HG03108 (cell line): ENCODE results near the gene GTF2E1.
"Not testable (repeated sequence)": the region's sequence is repeated elsewhere in the genome, so short reads cannot be mapped to it uniquely, and the experiment has no call there.

Experiments used
- ATAC-seq: cut with Tn5 transposase; IDR thresholded peaks from one replicate; pipeline ENCODE4 v1.9.1; 2021; ENCODE audit warnings: moderate library complexity; ENCODE audit not compliant: unreplicated experiment

GTF2E1 gene

DNA sequence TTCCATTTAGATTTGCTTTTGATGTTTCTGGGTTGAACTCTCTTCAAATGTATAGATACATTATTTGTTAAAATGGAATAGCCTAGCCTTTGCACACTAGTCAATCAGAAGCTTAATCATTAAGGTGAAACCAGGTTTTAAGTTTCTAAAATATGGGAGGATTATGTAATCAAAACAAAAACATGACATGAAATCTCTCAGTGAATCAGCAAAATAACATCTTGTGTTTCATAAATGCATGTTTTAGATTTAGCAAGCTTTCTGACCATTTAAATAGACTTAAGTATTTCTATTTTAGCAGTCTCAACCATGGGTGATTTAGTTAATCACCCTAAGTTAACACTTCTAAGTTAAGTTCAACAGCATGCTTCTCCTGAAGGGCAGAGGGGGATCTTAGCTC lies 11.3 kb downstream of the GTF2E1 start:
- no peak for ATAC-seq

DNA sequence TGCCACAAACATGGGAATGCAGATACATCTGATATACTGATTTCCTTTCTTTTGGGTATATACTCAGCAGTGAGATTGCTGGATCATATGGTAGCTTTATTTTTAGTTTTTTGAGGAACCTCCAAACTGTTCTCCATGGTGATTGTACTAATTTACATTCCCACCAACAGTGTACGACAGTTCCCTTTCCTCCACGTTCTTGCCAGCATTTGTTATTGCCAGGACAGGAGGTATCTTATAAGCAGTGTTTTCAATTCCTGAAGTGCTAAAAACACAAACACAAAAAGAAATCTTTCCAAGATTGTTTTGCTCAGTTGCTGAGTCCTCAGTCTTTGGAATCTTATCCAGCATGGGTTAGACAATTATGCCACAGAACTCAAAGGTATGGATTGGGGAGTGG lies 13.5 kb downstream of the GTF2E1 start:
- ATAC-seq: no peak

DNA sequence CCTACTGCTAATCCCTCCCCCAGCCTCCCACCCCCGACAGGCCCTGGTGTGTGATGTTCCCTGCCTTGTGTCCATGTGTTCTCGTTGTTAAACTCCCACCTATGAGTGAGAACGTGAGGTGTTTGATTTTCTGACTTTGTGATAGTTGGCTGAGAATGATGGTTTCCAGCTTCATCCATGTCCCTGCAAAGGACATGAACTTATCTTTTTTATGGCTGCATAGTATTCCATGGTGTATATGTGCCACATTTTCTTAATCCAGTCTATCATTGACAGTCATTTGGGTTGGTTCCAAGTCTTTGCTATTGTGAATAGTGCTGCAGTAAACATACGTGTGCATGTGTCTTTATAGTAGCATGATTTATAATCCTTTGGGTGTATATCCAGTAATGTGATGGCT lies 16.0 kb downstream of the GTF2E1 start:
- ATAC-seq: not testable (repeated sequence)

DNA sequence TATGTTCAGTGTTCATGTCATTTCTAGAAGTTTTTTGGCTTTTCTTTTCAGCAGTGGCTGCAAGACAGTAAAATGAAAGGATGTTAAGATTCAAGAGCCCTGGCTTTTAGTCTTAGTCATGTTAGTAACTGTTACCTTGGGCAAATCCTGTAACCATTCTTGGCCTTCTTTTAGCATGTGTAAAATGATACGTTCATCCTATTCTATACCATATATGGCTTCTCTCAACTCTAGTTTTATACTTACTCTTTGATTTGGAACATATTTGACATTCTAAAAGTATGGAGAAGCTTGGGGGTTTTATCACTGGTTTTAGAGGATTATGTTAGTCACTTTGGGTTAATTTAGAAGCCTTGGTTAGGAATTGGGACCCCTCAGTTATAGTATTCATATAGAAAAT lies 20.1 kb downstream of the GTF2E1 start:
- no peak for ATAC-seq

DNA sequence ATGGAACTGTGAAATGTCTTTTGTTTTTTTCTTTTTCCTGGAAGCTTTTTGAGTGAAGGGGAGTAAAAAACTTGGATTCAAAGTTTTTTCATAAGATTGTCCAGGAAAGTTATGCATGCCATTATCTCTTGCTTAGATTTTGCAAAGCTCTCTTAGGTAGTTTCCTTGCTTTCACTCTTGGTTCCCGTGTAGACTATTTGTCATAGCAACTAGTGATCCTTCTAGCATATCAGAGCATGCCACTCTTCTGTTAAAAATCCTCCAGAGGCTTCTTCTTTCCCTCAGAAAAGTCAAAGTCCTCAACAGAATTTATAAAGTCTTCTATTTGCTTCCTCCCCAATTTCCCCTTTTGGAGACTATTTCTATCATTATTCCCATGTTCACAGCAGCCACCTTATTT lies 21.1 kb downstream of the GTF2E1 start:
- peak; percentile 78 for ATAC-seq

DNA sequence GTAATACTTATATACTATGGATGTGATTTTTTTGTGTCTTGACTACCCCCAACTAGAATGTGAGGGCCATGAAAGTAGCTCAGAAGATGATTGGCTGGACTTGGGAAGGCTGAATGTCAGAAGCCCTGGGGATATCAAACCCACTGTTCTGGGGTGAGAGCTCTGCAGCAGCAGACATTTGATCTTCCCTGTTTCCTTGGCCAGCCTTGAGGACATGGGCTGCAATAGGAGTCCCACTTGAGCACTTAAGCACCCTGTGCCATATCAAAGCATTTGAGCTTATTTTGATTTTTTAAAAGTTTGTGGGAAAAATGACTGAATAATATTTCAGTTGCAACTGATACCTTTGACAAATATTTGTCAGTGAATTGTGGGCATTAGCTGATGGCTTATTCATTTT lies 21.7 kb downstream of the GTF2E1 start:
- no peak for ATAC-seq

DNA sequence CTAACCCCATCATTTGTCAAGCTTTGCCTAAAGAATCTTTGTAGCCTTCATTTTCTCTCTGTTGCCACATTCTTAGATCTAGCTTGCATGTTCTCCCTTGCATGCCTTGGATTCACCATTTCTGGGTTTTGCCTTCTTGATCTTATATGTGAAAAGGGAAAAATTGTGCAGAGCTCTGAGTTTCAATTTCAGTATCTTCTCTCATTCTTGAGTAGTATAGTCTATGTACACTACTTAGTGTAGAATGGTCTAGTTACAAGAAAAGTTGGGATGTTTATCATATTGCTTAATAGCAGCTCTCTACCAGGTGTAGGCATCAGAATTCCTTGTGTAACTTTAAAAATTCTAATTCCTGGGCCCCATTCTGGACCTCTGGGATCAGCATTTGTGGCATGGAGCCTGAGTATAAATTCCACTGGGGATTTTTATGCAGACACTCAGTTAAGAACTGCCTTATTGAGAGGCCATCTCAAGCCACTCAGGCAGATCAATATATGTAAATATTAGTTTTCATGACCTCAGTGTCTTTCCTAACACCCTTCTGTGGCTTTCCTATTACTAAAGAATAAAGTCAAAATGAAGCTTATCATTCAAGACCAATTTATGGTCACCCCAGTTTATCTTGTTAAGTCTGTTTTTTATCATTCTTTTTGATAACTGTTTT lies 23.4 kb downstream of the GTF2E1 start:
- ATAC-seq: peak; percentile 53

DNA sequence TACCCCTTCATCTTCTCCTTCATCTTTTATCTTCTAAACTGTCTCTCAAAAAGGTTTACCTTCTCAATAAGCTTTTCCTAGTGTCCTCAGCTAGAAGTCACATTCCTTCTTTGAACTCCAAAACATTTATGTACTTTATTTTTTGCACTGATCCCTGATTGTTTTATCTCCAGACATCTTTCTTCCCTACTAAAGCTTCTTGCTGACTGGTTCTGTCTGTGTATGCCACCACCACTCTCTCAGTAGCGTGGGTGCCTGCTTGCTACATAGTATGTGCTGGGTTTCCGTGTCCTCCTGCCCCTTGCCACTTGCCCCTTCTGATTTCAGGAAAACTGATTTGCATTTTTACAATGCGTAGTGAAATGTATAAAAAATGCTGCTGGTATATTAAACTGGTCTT lies 24.0 kb downstream of the GTF2E1 start:
- ATAC-seq: no peak

DNA sequence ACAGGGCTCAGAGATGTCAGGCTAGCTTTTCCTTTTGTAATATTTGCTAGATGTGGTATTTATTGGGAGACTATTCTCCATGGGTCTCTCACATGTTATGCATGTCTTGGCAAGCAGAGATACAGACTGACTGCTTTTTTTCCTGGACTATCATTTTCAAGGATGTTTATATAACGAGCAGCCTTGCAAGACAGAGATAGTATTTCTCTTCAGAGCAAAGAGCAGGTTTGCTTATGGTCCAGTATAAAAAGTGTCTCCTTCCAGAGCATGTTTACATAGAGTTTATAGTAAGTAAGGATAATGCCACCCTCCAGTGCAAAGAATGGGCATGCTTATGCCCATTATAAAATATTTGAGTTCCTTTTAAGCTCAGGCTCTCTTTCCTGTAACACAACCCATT lies 24.6 kb downstream of the GTF2E1 start:
- ATAC-seq: no peak

DNA sequence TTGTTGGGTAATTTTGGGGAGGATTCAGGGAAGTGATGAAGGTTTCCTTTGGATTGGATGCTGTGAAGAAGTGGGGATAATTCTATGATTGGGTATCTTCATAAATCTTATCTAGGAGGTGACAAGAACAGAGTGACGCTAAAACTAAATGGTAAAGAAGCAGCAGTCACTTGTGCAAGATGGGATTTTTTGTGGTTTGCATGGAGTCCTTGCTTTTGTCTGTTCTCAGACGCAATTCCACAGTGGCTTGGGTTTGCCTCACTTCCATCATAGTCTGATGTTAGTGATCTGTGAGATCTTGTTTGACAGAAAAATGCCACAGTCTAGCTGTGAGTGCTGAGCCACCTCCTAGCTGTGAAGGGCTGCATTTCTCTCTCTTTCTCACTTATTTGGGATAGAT lies 26.9 kb downstream of the GTF2E1 start:
- ATAC-seq: no peak

DNA sequence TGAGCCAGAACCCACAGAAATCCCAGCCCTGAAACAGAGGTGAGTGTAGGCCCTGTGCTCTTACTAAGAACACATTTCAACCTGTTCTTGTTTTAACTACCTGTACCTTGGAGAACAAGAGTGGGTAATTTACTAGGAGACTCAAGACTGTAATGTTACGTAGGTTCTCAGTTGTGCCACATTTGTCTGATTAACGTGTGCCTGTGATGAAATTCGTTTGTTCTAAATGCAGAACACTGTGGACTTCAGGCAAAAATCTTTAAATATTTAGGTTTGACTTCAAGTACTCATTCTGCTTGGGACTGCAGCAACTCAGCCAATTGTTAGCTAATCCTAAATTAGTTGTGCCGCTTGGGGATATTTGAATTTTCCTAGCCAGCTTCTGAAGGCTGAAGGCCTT lies 28.3 kb downstream of the GTF2E1 start:
- no peak for ATAC-seq

DNA sequence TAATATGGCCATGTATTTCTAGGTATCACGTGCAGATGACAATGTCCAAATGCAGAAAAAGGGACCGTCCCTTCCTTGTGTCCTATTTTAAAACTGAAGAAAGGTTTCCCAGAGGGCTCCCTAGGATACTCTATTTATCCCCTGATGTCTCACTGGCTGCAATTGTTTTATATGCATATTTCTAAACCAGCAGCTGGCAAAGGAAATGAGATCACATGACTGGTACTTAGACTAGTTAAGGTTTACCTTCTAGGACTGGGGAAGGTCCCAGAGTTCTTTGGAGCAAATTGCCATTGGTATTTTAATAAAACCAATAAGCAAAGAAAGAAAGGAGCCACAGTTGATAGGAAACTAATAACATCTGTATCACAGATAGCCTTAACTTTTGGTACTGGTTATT lies 29.5 kb downstream of the GTF2E1 start:
- ATAC-seq: no peak

DNA sequence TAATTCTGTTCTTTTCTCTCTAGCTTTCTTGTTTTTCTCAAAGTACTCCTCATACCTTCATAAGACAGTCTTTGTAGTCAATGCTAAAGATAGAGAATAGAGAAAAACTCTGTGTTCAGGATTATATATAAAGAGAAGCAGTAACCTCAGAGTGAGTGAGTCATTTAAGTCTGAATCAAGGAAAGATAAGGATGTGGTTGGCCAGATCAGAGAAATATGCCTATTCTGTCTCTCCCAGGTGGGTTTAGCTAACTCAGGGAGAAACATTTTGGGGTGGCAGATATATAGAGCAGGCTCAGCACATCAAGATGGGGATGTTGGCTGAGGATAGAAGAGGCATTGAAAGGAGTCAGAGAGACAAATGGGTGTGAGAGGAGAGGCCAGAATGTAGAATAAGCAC lies 31.4 kb downstream of the GTF2E1 start:
- peak; percentile 69 for ATAC-seq

DNA sequence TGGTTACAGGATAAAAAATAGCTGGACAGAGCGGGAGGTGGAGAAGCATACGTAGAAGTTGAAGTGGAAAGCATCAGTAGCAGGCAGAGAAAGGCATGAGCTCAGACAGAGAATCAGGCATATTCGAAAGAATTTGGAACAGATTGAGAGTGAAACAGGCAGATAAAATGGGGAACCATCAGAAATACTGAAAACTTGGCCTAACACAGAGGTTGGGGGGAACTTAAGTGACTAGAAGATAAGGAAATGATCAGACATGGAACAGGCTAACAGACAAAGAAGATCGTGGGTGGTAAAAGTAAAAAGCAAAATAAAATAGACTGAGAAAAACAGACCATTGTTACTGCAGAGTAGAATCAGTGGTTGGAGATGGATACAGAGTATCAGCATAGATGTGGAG lies 32.9 kb downstream of the GTF2E1 start:
- no peak for ATAC-seq

DNA sequence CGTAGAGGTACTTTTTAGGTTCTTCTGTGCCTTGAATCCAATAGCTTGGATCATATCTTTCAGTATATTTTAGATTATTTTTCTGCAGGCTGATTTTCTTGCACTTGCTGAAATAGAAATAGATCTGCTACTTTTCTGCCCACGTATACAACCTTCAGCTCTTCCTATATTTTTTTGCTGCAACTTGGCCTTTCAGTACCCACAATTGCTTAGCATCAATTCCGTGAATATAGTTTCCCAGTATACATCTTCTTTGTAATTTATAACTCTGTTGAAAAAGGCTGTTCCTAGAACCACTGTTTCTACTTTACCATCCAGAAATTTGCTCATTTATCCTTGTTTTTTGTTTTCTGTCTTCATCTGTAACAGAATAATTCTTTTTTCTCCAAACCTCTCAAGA lies 36.2 kb downstream of the GTF2E1 start:
- ATAC-seq: no peak

DNA sequence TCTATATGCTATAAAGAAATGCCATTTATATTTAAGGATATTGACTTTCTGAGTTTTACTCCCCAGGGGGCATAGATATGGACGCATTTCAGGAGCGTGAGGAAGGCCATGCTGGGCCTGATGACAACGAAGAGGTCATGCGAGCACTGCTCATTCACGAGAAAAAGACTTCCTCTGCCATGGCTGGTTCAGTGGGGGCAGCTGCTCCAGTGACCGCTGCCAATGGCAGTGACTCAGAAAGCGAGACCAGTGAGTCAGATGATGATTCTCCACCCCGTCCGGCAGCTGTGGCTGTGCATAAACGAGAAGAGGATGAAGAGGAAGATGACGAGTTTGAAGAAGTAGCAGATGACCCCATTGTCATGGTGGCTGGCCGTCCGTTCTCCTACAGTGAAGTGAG lies 38.4 kb downstream of the GTF2E1 start:
- ATAC-seq: peak; percentile 89

DNA sequence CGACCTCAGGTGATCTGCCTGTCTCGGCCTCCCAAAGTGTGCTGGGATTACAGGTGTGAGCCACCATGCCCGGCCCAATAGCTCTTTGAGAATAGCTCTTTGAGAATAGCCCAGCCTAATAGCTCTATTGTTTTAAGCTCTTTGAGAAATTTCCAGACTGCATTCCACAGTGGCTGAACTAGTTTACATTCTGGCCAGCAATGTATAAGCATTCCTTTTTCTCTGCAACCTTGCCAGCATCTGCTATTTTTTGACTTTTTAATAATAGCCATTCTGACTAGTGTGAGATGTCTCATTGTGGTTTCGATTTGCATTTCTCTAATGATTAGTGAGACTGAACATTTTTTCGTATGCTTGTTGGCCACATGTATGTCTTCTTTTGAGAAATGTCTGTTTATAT lies 43.3 kb downstream of the GTF2E1 start:
- ATAC-seq: peak; percentile 48

DNA sequence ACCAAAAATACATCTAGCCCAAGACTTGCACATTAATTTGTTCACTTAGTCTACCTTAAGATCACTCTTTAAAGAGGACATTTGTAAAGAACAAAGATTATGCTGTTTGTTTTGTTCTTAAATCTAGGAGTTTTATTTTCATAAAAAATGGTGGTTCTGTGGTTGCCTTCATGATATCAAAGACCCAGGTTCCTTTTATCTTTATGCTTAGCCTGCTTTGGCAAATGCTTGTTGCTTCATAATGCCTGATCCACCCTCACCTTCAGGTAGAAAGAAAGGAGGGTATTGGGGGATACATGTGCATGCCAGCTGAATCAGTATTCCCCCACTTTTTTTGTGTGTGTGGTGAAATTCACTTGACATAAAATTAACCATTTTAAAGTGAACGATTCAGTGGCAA lies 48.5 kb downstream of the GTF2E1 start:
- ATAC-seq: no peak

DNA sequence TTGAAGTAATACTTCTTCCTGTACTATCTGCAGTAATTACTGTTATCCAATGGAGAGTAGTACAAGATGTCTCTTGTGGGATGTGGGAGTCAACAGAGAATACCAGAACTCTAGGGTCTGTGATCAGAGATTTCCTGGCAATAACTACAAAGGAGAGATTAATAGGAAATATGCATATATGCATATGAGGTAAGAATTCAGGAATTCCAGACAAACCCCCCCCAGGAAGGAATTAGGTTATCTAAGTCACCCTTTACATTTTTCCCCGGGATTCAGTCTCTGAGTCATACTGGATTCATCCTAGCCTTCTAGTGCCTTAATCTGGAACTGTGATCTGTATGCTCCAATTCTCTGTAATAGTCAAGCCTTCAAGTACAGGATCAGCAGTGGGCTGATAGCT lies 49.4 kb downstream of the GTF2E1 start:
- ATAC-seq: no peak

DNA sequence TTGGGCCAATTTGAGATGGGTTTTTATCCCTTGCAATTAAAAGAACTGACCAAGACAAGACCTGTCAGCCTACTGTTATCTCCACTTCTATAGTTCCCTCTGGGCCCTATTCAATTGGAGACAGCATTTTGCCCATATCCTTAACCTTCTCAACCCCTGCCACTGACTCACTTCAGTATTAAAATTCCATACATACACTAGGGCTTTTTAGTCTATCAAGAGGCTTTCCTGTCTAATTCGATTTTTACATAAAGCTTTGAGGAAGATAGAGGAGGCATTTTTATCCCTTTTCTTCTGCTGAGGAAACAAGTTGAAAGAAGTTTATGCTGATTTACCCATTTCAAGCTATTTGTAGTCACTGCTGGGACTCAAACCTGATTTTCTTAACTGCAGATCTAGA lies 51.1 kb downstream of the GTF2E1 start:
- no peak for ATAC-seq

DNA sequence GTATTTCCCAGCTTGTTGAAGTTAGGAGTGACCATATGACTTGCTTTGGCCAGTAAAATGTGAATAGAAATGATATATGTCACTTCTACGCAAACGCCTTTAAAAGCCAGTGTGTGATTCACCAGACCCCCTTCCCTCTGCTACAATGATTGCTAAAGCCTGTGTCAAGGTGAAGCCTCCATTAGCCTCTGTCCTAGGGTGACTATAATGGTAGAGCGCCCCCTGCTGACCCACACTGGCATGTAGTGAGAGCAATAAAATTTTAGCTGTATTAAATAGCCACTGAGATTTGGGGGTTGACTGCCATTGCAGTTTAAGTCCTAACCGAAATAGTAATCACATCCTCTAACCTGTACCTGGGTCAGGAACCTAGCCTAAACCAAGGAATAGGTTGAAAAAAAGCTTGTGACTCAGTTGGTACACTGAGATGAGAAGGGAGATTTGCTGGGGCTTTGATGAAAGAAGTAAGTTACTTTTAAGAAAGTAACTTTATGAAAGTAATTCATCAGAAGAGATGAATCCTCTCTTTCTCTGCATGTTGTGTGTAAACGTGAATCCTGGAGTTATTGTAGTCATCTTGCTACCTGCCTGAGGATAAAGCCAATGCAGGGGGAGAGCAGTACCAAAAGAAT lies 52.6 kb downstream of the GTF2E1 start:
- ATAC-seq: peak; percentile 92

DNA sequence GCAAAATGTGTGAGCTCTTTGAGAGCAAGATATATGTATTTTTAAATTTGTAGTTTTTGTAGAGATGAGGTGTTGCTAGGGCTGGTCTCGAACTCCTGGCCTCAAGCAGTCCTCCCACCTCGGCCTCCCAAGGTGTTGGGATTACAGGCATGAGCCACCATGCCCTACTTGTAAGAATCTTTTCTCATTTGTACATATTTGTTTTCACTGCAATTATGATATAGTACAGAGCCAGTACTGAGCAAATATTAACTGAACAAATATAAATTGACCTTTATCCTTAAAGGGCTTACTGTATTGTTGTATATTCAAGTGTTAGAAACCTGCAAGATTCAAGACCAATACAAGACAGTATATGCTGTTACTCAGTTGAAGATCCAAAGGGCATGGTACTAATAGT lies 53.4 kb downstream of the GTF2E1 start:
- no peak for ATAC-seq

DNA sequence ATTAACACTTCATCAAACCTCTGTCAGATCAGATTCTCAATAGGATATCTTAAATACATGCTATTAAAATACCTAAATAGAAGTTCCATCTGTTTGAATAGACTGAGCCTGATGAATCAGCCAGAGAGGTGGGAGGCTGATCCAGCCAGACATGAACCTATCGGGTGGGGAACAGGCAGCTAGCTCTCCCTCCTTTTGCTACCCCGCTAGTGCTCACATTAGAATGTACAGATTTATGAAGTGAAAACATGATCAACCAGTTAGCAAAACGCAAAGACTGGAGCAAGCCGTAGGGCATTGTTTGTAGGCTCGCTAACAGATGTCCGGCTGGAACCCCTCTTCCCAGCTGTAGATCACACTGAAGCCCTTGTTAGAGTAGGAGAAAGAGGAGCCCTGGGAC lies 54.4 kb downstream of the GTF2E1 start:
- ATAC-seq: no peak
